Hematopoietic multipotent progenitor cell treated with erythropoietin and hydrocortisone succinate and interleukin-3 and kit ligand, for 8 days (in vitro differentiated cells): ENCODE results near the gene EMILIN2.

Experiments
- DNase-seq: peaks from one replicate; pipeline ENCODE4 v3.0.0-alpha.2; 2015

Gene EMILIN2

GRCh38 chr18:2879889-2880288 is 33.1 kb downstream of the EMILIN2 start:
- no peak for DNase-seq

- no peak for DNase-seq
These were observed 33.7 kb downstream of the EMILIN2 start for GRCh38 chr18:2880473-2880872.

GRCh38 chr18:2881088-2881839 is 34.5 kb downstream of the EMILIN2 start:
- no peak for DNase-seq

- no peak for DNase-seq
These were observed 35.0 kb downstream of the EMILIN2 start for GRCh38 chr18:2881840-2882195.

GRCh38 chr18:2882201-2882600 is 35.4 kb downstream of the EMILIN2 start:
- no peak for DNase-seq

GRCh38 chr18:2883076-2883735 is 36.4 kb downstream of the EMILIN2 start:
- DNase-seq, result no peak

- no peak for DNase-seq
These were observed 38.0 kb downstream of the EMILIN2 start for GRCh38 chr18:2884706-2885285.

GRCh38 chr18:2887470-2887869 is 40.7 kb downstream of the EMILIN2 start:
- no peak for DNase-seq

GRCh38 chr18:2889761-2890192 is 43.0 kb downstream of the EMILIN2 start:
- DNase-seq, result peak; percentile 98

GRCh38 chr18:2890606-2891005 is 43.8 kb downstream of the EMILIN2 start:
- no peak for DNase-seq

GRCh38 chr18:2891526-2892431 is 45.0 kb downstream of the EMILIN2 start:
- no peak for DNase-seq

- no peak for DNase-seq
These were observed 46.2 kb downstream of the EMILIN2 start for GRCh38 chr18:2893056-2893455.

- DNase-seq, result no peak
These were observed 46.9 kb downstream of the EMILIN2 start for GRCh38 chr18:2893676-2894075.

- DNase-seq, result peak; percentile 79
These were observed 47.5 kb downstream of the EMILIN2 start for GRCh38 chr18:2894131-2894840.

GRCh38 chr18:2894841-2895370 is 48.1 kb downstream of the EMILIN2 start:
- no peak for DNase-seq

- DNase-seq, result no peak
These were observed 48.6 kb downstream of the EMILIN2 start for GRCh38 chr18:2895391-2895790.

GRCh38 chr18:2896990-2897389 is 50.2 kb downstream of the EMILIN2 start:
- no peak for DNase-seq

- DNase-seq, result no peak
These were observed 50.8 kb downstream of the EMILIN2 start for GRCh38 chr18:2897448-2898185.

GRCh38 chr18:2898186-2898640 is 51.4 kb downstream of the EMILIN2 start:
- DNase-seq, result peak; percentile 52

- no peak for DNase-seq
These were observed 54.0 kb downstream of the EMILIN2 start for GRCh38 chr18:2900684-2901422.
